Suprapubic skin (tissue), 3 donors: ENCODE results near the gene SKAP2.

Experiments
- CTCF ChIP-seq, 2 donors: fragments of 200-600 bp in 1 of 2; fragments of 450-650 bp in 1 of 2; sonication (generic) in 1 of 2; IDR thresholded peaks; one replicate each; pipeline ENCODE4 v1.5.1; 2016 to 2019; ENCODE audit warnings: antibody characterized with exemption in 2 of 2, mild to moderate bottlenecking in 1 of 2, moderate library complexity in 1 of 2
- EP300 ChIP-seq: sonication (generic); formaldehyde crosslinking; IDR thresholded peaks from one replicate; pipeline ENCODE4 v1.6.1; 2017; ENCODE audit warnings: antibody characterized with exemption
- POLR2A ChIP-seq, 2 donors: fragments of 450-650 bp; IDR thresholded peaks; one replicate each; pipeline ENCODE4 v1.6.1; 2017; ENCODE audit warnings: antibody characterized with exemption in 2 of 2, mild to moderate bottlenecking in 2 of 2, moderate library complexity in 2 of 2

- TF ChIP-seq POLR2A (IDR thresholded peaks at IDR 0.05) (no peak), CTCF (IDR thresholded peaks at IDR 0.05) (no peak), EP300 (no peak)
These were observed 159.6 kb downstream of the SKAP2 start for GRCh38 chr7:26704786-26705185.
